NCI-H2196 treated with DMSO at 0.1 percent for 48 hours (cell line): Measurements from ENCODE around the gene VEGFB.

Source experiments
- DNase-seq: peaks from one replicate; lab custom pipeline; 2025; ENCODE audit not compliant: unreplicated experiment; lab: John Stamatoyannopoulos, UW

The VEGFB gene

DNA sequence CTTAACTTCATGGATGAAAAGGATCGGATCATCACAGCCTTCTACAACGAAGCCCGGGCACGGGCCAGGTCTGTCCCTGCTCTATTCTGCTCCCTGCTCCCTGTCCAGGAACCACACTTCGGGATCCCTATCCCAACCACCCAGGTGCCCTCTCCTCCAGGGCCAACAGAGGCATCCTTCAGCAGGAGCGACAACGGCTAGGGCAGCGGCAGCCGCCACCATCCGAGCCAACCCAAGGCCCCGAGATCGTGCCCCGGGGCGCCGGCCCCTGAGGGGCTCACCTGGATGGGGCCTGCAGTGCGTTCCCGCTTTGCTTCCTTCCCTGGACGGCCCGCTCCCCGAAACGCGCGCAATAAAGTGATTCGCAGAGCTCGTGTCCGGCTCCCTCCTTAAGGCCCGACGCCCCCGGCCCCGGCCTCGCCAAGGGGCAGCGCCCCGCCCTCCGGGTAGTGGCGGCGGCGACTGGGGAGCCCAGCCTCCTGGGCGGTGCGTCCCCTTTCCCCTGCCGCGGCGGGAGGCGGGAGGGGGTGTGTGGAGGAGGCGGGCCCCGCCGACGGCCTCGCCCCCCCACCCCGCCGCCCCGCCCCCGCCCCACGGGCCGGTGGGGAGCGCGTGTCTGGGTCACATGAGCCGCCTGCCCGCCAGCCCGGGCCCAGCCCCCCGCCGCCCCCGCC lies at the start of gene VEGFB:
Gene VEGFB (plus strand): TSS at position 672 of the 674 bp plus-strand sequence. CDS start 250 bp downstream, outside the sequence.
- no peak for DNase-seq

DNA sequence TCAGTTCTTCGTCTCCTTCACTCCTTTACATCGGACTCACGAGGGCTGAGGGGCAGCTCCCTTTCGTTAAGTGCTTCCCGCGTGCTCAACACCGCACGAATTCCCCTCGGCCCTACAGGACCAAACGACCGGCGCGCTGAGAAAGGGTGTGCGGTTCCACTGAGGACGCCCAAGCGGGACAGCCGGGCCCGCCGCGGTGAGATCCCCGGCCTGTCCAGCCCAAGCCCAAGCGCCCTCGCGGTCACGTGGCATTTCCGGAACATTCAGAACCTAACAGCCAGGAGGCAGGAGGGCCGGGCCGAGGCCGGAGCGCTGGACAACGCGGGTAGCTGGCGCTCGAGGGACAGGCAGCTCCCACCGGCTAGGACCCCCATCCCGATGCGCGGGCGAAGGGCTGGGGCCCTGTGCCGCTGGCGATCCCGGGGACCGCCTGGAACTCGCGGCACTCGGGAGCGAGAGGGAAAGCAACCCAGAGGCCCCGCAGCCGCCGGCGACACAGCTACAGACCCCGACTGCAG lies 49.1 kb upstream of the VEGFB start:
- DNase-seq = peak; percentile 47

DNA sequence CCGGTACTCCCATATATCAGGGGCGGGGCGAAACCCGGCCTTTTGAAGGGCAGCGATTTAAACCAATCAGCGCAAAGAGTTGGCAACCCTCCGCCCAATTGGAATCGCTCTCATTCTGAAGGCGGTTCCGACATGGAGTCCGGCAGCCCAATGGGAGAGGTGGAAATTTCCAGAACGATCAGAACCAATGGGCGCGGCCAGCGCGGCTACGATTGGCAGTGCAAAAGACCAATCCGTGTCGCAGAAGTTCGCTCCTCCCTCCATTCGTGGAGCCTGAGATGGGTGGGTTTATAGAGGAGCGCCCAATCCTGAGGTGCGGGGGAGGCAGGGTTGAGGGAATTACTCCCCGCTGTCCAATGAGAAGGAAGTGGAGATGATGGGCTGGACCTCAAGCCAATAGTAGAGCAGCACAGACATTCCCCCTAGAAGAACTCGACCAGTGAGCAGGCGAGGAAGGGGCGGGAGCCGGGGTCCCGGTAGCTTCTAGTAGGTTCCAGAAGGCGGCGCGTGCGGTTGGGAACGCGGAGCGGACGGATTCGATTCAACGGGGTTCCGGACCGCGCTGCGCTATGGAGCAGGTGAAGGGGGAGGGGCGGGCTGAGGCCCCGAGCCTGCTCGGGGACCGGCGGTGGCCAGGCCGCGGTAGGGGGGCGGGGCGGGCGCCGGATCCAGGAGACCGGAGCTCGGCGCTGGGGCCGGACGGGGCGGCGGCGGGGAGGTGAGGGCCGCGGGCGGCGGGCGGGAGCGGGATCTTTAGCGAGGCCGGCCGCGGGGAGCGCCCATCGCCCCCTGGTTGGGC lies 48.5 kb upstream of the VEGFB start, which contains the start of gene STIP1:
Gene STIP1 (plus strand): TSS at position 479 of the 799 bp plus-strand sequence. CDS start 91 bp downstream, at position 570.
- DNase-seq = peak; percentile 93

DNA sequence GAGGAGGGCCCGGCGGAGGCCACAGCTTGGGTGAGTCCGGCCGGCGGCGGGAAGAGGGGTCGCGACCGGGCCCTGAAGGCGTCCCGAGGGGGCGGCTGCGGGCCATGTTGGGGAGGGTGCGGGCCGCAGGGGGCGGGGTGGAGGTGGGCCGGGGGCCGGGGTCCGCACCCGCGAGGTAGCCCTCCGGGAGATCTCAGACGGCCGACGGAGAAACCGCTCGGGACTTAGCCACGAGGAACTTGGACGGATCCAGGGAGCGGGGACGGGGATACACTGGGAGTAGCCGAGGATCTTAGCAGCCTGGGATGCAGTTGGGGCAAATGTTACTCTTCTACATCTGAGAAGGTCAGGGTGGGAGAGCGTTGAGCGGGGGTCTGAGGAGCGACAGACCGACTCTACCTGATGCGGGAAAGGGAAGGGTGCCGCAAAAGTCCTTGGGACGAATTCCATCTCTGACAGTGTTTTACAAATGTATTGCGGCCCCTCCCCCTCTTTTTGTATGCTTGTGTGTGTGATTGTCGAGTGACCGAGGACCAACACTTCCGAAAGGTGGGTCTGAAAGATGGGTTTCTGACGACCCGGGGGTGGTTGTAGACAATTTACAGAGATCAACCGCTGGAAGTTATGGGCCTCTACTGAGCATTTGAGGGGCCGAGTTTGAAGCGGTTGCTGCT lies 47.8 kb upstream of the VEGFB start:
- DNase-seq = no peak

DNA sequence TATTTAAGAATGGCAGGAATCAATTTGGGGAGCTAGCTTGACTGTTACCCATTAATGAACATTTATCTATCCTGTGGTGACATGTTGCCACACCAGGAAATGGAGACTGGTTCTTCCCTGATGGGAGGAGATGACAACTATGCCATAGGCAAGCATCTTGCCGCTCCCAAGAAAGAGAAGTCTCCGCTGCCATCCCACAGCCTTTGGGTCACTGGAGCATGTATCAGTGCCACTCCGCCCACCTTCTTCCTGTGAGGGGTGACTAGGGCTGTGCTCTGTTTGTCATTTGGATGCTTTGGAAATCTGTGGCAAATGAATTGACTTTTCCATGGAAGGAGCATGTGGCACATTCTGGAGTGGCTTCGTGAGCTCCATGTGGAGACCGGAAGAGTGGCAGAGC lies 42.0 kb upstream of the VEGFB start:
- no peak for DNase-seq

- no peak for DNase-seq
Observed at GRCh38 chr11:64196626-64197025, 37.8 kb upstream of the VEGFB start.

DNA sequence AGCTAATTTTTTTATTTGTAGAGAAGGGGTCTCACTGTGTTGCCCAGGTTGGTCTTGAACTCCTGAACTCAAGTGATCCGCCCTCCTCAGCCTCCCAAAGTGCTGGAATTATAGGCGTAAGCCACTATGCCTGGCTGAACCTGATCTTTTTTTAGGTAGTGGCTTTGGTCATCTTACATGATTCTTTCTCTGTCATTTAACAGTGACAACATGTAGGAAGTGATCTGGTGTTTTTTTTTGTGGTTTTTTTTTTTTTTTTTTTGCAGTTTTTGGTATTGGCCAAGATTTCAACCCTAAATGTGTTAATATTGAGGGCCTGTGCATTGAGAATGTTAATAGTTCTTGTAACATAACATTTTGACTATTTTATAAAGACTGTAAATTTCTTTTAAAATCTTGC lies 35.9 kb upstream of the VEGFB start:
- DNase-seq = no peak

DNA sequence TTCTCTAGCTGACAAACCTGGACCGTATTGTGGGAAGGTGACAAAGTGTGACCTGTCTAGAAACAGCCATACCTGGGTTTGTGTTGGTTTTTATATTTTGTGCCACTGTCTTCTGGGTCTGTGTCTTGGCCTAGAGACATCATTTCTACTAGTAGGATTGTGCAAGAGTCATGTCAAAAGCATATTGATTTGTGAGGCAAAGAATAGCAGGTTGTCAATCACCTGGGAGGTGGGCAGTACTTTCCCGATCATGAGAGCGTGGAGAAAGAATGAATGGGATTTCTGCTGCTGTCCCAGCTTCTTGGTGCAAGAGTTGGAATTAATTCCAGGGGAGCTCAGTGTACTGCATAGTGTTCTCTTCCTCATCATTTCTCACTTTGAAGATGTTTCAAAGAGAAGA lies 32.8 kb upstream of the VEGFB start:
- DNase-seq = no peak

- DNase-seq = no peak
Observed at GRCh38 chr11:64202992-64203391, 31.4 kb upstream of the VEGFB start.

- no peak for DNase-seq
Observed at GRCh38 chr11:64203421-64204079, 30.8 kb upstream of the VEGFB start.

- DNase-seq = no peak
Observed at GRCh38 chr11:64204080-64204440, 30.3 kb upstream of the VEGFB start.

DNA sequence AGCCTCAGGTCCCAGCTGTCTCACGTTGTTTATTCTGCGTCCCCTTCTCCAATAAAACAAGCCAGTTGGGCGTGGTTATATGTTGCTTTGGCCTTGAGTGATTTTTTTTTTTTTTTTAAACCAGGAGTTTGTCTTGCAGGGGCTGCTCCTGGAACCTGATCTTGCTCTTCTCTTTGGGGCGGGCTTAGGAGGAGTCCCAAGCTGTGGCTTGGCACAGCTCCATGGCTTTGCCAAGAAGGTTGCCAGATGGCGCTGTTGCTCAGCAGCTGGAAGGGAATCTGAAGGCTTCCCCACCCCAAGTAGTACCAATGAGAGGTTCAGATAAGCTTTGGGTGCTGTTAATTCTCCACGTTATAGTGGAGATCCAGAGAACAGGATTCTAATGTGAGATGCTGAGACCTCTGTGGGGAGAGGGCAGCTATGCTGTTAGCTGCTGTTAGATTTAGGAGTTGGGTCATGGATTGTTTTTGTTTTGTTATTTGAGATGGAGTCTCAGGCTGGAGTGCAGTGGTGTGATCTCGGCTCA lies 29.9 kb upstream of the VEGFB start:
- peak; percentile 70 for DNase-seq

DNA sequence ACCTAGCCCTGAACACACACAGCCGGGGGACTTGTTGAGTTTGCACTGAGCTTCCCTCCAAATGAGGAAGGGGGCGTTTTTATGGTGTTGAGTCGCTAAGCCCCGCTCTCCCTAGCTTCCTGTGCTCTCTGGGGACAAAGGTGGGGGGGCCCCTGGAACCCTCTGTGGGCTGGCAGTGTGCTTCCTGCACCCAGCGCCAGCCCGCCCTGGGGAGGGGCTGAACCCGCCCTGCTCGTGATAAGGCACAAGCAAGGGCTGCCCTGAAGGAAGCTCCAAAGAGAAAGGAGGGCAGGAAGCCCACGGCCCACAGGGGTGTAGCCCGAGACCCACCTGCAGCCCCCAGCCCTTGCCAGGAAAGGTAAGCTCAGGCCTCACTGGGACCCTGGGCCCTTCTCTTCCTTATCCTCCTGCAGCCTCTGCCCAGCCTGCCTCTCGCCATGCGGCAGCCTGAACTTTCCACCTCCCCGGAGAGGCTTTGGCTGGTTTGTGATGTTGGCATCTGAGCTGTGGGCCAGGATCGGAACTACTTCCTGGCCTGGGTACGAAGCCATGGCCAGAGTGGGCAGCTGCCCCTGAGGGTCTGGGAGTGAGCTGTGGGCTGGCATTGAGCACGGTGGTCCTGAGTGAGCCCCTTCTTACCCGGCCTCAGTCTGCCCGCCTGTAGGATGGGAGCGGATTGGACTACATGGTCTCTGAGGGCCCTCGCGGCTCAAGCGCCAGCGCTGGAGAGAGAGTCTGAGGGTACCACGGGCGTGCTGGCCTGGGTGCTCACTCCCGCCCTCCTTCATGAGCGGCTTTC lies 27.7 kb upstream of the VEGFB start, which contains the start of gene FERMT3:
Gene FERMT3 (plus strand): TSS at position 265 of the 799 bp plus-strand sequence. CDS start 644 bp downstream, outside the sequence.
- no peak for DNase-seq

- no peak for DNase-seq
Observed at GRCh38 chr11:64207256-64208085, 26.9 kb upstream of the VEGFB start.

DNA sequence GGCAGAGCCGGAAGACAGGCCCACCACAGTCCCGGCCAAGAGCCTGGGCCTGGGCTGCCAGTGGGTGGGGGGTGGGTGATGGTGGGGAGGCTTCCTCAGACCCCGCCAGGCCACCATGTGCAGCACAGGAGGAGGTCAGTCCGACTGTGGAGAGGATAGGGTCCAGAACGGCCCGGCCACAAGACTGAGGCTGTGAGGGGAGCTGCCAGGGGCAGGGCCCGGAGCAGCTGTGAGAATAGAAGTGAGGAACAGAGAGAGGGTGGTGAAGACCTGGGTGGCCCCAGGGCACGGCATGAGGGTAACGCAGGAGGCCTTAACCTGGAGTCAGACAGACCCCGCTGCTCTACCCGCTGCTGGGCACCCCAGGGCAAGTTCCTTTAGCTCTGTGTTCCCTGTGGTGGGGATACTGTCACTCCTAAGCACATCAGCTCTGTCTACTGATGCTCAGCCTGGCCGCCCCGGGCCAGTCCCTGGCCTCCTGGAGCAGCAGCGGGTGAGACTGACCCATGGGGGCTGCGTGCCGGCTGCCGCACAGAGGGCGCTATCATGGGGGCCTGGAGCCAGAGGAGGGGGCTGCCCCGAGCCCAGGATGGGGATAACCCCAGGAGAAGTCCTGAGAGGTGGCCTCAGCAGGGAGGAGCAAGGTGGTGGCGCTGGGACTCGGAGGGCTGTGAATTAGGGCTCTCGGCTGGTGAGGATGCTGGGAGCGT lies 26.1 kb upstream of the VEGFB start:
- no peak for DNase-seq

DNA sequence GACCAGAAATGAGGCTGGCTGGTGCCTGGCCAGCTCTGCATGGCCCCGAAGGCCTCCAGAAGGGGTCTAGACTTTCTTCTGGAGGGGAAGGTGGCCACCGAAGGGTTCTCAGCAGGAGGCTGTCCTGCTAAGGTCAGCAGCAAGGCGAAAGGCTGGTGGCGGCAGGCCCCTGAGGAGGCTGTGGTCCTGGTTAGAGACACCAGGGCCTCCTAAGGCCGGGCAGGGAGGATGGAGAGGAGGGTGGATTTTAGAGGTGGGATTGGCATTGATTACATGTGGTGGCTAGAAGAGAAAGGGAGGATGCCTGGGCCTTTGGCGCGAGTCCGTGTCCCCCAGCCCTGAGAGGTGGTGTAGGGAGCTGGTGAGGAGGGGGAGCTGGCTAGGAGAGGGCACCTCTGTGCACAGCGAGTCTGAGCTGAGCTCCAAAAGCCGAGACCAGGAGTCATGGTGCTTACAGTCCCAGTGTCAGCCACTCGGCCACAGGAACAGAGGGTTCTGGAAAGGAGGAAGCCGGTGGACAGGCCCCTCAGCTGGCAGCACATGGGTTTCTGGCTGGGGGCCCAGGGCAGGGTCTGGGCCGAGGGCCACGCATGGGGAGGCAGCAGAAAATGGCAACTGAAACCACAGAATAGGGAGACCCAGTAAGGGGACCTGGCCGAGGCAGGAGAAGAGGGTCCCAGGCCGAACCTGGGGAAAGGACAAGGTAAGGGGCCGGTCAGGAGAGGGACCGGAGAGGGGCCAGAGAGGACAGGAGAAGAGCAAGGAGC lies 25.4 kb upstream of the VEGFB start:
- no peak for DNase-seq

GRCh38 chr11:64209563-64209843 lies 24.9 kb upstream of the VEGFB start:
- no peak for DNase-seq
